PC-3 (cell line): ENCODE measurements around the gene CD9. TPM values are rescaled to one million over a fixed set of nuclear protein-coding genes. Genes with fewer than 3 reads are reported as not detected.

Experiments
- ATAC-seq: fragments of 200-7000 bp; cut with Tn5 transposase; 2 replicates; pipeline ENCODE4 v1.9.1; 2020; ENCODE audit warnings: mild to moderate bottlenecking, moderate library complexity
- BruUV-seq: library from RNA; stranded (reverse); fragments of 400-500 nt; replicated peaks from 2 replicates; lab custom pipeline; 2021; lab: Mats Ljungman, UMichigan
- CTCF ChIA-PET: fragments of 300-600 bp; sonication (Branson Sonifier 250); formaldehyde crosslinking; loops from one replicate; lab custom pipeline; 2022; ENCODE audit warnings: antibody characterized with exemption; lab: Charles Lee
- POLR2A ChIA-PET: fragments of 300-600 bp; sonication (Branson Sonifier 250); formaldehyde crosslinking; loops from one replicate; lab custom pipeline; 2022; ENCODE audit warnings: antibody characterized with exemption; ENCODE audit not compliant: unreplicated experiment; lab: Charles Lee
- DNase-seq: peaks from one replicate; pipeline ENCODE4 v3.0.0-alpha.2; 2015
- H2AFZ ChIP-seq: fragments of 300-600 bp; sonication (generic); 2 replicates; pipeline ENCODE4 v1.6.0; 2016; ENCODE audit warnings: antibody characterized with exemption, low read length
- H3F3A ChIP-seq: fragments of 300-600 bp; sonication (generic); one replicate; pipeline ENCODE4 v1.6.0; 2017; ENCODE audit warnings: antibody characterized with exemption, low read length, control low read depth, mild to moderate bottlenecking; ENCODE audit not compliant: unreplicated experiment
- H3K27ac ChIP-seq: fragments of 300-600 bp; sonication (generic); 2 replicates; pipeline ENCODE4 v1.5.1; 2016; ENCODE audit warnings: mild to moderate bottlenecking, low read length
- H3K27me3 ChIP-seq: fragments of 300-600 bp; sonication (generic); 2 replicates; pipeline ENCODE4 v1.6.1; 2016; ENCODE audit warnings: low read length, mixed read lengths
- H3K36me3 ChIP-seq: fragments of 300-600 bp; sonication (generic); 2 replicates; pipeline ENCODE4 v1.6.1; 2016; ENCODE audit warnings: low read depth, mixed run types, low read length, mixed read lengths
- H3K4me1 ChIP-seq: fragments of 300-600 bp; sonication (generic); 2 replicates; pipeline ENCODE4 v1.5.1; 2016; ENCODE audit warnings: low read length; ENCODE audit not compliant: insufficient read depth
- H3K4me2 ChIP-seq: fragments of 300-600 bp; sonication (generic); 2 replicates; pipeline ENCODE4 v1.6.0; 2016; ENCODE audit warnings: low read length
- H3K4me3 ChIP-seq: fragments of 300-600 bp; sonication (generic); 2 replicates; pipeline ENCODE4 v1.5.1; 2016; ENCODE audit warnings: mild to moderate bottlenecking, low read length, mixed read lengths
- H3K79me2 ChIP-seq: fragments of 300-600 bp; sonication (generic); 2 replicates; pipeline ENCODE4 v1.6.1; 2017; ENCODE audit warnings: low read length, mixed read lengths
- H3K9ac ChIP-seq: fragments of 300-600 bp; sonication (generic); 2 replicates; pipeline ENCODE4 v1.6.0; 2016; ENCODE audit warnings: mild to moderate bottlenecking, low read length
- H3K9me2 ChIP-seq: fragments of 300-600 bp; sonication (generic); replicated peaks from 2 replicates; pipeline ENCODE4 v1.6.1; 2016; ENCODE audit warnings: mixed run types, low read length, mixed read lengths
- H3K9me3 ChIP-seq: fragments of 300-600 bp; sonication (generic); 2 replicates; pipeline ENCODE4 v1.6.1; 2016; ENCODE audit warnings: low read length, mixed read lengths
- H4K20me1 ChIP-seq: fragments of 300-600 bp; sonication (generic); 2 replicates; pipeline ENCODE4 v1.6.1; 2016; ENCODE audit warnings: low read length, mixed read lengths
- CTCF ChIP-seq: fragments of 300-600 bp; sonication (generic); conservative IDR thresholded peaks from 2 replicates; pipeline ENCODE4 v1.5.1; 2017; ENCODE audit warnings: antibody characterized with exemption, low read depth, mild to moderate bottlenecking, low read length
- EZH2 ChIP-seq: fragments of 300-600 bp; sonication (generic); IDR thresholded peaks from one replicate; pipeline ENCODE4 v1.6.1; 2017; ENCODE audit warnings: antibody characterized with exemption, mild to moderate bottlenecking, low read length; ENCODE audit not compliant: unreplicated experiment
- EZH2phosphoT487 ChIP-seq: fragments of 300-600 bp; sonication (generic); IDR thresholded peaks from 2 replicates; pipeline ENCODE4 v1.6.1; 2018; ENCODE audit warnings: mild to moderate bottlenecking, antibody characterized with exemption, low read length, borderline replicate concordance
- intact Hi-C: fragments of 100-400 bp; cut with micrococcal nuclease; formaldehyde crosslinking; loops from 2 replicates; pipeline ENCODE4 v1.9.0; 2023
- total RNA-seq: library from RNA; depleted of rRNA; stranded (reverse); fragments of >200 nt; gene quantifications from 2 replicates; pipeline ENCODE4 v1.2.3, GENCODE V29; 2014

The CD9 gene
- total RNA-seq, 1 experiment from 2014 or later, result 174 TPM

GRCh38 chr12:6226002-6226678 is 25.9 kb downstream of the CD9 start:
- Histone ChIP-seq H3K4me1 (peaks cover 64% of the 10 kb centered on the region), H3K4me3 (no peak overlapping the region), H3K27ac (no peak overlapping the region), H4K20me1 (no peaks in the 10 kb centered on the region), H3K9me3 (no peaks in the 10 kb centered on the region), H3K4me2 (no peak overlapping the region), H3K36me3 (peaks cover 29% of the 10 kb centered on the region), H3K79me2 (peaks cover 65% of the 10 kb centered on the region), H3F3A (peaks cover 9% of the 10 kb centered on the region), H3K9me2 (no peaks in the 10 kb centered on the region), H2AFZ (no peak overlapping the region), H3K27me3 (no peaks in the 10 kb centered on the region), H3K9ac (no peak overlapping the region)
- ChIA-PET POLR2A (interaction anchor here (1.1 kb wide), 1 partner anchor 12 kb away, joined by 4 read pairs; no protein-coding TSS in a partner anchor), CTCF (no interaction called here)
- ATAC-seq, result no peak
- no peak for TF ChIP-seq EZH2phosphoT487
- TF ChIP-seq EZH2, result no peak
- TF ChIP-seq CTCF, result no peak
- BruUV-seq, result no TSS peak
- intact Hi-C loops, result no loop called here
- DNase-seq, result no peak

- ATAC-seq (no peak), DNase-seq (no peak)
- no peak overlapping the region for H3K27ac ChIP-seq
- CTCF ChIA-PET, result no interaction called here
- no peaks in the 10 kb centered on the region for H3K9me2 ChIP-seq
- peaks cover 29% of the 10 kb centered on the region for H3K36me3 ChIP-seq
- POLR2A ChIA-PET, result interaction anchor here (1.1 kb wide), 1 partner anchor 12 kb away, joined by 4 read pairs; no protein-coding TSS in a partner anchor
- no peak overlapping the region for H3K4me3 ChIP-seq
- H3K27me3 ChIP-seq, result no peaks in the 10 kb centered on the region
- H3F3A ChIP-seq, result peaks cover 9% of the 10 kb centered on the region
- H3K9ac ChIP-seq, result no peak overlapping the region
- intact Hi-C loops, result no loop called here
- H3K9me3 ChIP-seq, result no peaks in the 10 kb centered on the region
- no peak overlapping the region for H2AFZ ChIP-seq
- no TSS peak for BruUV-seq
- no peak overlapping the region for H3K4me2 ChIP-seq
- H3K4me1 ChIP-seq, result peaks cover 64% of the 10 kb centered on the region
- peaks cover 65% of the 10 kb centered on the region for H3K79me2 ChIP-seq
- TF ChIP-seq EZH2phosphoT487, result no peak
- no peak for TF ChIP-seq EZH2
- no peak for TF ChIP-seq CTCF
- no peaks in the 10 kb centered on the region for H4K20me1 ChIP-seq
Measured at GRCh38 chr12:6226679-6227051, 26.5 kb downstream of the CD9 start.
